HG02571 (cell line): Measurements from ENCODE around the gene GPR33.
"Not testable (repeated sequence)": the region's sequence is repeated elsewhere in the genome, so short reads cannot be mapped to it uniquely, and the experiment has no call there.

Source experiments
- ATAC-seq: cut with Tn5 transposase; IDR thresholded peaks from one replicate; pipeline ENCODE4 v1.9.1; 2021; ENCODE audit warnings: mild to moderate bottlenecking, moderate library complexity; ENCODE audit not compliant: unreplicated experiment

The GPR33 gene

DNA sequence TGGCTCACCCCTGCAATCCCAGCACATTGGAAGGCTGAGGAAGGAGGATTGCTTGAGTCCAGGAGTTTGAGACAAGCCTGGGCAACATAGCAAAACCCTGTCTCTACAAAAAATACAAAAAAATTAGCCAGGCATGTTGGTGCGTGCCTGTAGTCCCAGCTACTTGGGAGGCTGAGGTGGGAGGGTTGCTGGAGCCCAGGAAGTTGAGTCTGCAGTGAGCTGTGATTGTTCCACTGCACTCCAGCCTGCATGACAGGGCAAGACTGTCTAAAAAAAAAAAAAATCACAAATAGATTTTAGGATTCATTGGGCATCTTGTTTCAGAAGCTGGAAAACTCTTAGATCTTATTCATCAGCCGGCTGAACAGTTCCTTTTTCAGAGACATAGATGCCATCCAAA is 25.4 kb downstream of the GPR33 start:
- ATAC-seq: not testable (repeated sequence)

DNA sequence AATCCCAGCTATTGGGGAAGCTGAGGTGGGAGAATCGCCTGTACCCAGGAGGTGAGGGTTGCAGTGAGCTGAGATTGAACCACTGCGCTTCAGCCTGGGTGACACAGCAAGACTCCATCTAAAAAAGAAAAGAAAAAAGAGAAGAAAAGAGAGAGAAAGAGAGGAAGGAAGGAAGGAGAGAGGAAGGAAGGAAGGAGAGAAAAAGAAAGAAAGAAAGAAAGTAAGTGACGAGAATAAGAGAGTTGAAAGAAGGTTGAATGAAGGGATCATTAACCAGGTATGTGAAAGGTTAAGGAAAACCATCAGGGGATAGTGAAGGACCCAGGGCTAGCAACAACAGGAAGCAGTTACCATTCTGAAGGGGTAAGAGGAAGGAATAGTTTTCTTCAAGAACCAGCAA is 26.3 kb downstream of the GPR33 start:
- no peak for ATAC-seq

DNA sequence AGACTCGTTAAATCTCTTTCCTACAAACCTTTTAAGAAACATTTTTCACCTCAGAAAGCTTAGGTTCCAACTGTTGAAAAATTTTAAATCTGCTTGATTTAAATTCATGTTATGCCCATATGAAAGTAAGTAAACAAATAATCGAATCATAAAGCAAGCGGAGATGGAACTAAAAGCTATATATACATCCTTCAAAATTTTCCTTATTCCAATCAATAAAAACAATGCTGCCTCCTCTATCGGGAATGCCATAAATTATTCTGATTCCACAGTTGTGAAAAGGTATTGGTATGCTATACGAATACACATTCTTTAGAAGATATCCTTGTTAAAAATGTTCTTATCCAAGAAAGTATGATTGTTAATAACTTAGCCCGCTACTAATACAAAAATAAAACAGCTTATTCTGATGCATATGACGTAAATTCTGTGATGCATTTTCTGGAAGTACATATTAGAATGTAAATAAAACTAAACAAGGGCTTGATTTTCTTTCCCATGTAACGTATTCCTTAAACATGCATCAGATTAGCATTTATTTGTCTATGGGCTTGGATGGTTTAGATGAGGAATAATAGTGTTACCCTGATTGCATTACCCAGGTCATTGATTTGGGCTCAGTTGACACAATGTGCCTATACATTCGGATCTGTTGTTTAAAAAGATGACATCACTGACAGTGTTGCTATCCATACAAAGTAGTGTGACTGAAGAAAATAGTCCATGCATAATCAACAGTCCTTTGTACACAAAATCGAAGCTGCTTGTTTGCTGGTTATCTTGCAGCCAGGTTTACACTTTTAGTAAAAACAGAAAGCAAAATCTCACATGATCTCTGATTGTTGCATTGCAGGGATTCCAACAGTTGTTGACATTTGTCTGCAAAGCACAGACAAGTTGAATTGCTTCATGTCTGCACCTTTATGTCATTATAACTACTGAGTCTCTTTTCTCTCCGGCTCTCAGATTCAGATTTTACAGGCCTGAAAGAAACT is 29.9 kb downstream of the GPR33 start:
- ATAC-seq: no peak

DNA sequence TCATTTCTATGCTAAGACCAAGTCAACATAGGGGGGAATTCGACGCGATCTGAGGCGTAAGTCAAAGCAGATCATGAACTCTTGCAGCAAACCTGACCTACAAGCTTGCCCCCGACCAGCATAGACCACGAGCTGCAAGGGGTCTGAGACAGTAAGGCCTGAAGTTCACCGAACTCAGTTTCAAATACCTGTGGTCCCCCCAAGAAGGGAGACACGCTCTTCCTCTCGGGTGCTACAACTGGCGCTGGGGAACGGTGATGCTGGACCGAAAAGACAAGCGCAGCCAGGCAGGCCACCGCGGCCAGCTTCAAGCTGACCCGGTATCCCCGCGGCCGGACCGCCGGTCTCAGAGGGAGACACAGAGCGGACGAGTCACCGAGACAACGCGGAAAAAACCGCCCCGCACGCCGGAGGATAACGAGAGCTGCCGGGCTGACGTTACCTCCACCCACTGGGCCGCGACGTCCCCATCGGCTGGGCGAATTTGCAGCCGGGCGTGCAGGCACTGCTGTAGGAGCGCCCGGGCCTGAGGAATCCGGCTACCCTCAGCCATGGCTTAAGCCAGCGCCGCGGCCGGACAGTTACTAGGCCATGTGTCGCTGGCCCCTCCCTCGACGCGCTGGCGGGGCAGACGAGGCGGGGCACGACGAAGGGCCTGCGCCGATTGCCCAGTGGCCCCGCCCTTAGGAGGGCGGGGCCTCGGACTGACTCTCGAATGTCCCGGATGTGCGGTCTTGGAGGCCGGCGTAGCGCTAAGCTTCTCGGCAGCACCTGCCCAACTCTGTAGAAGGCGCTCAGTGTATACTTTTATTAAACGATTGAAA is 30.8 kb downstream of the GPR33 start, which contains the start of gene DTD2:
TSS of gene DTD2 (minus strand) at position 666 of the 824 bp plus-strand sequence. CDS start at position 553, 113 bp downstream.
- ATAC-seq: peak; percentile 100

DNA sequence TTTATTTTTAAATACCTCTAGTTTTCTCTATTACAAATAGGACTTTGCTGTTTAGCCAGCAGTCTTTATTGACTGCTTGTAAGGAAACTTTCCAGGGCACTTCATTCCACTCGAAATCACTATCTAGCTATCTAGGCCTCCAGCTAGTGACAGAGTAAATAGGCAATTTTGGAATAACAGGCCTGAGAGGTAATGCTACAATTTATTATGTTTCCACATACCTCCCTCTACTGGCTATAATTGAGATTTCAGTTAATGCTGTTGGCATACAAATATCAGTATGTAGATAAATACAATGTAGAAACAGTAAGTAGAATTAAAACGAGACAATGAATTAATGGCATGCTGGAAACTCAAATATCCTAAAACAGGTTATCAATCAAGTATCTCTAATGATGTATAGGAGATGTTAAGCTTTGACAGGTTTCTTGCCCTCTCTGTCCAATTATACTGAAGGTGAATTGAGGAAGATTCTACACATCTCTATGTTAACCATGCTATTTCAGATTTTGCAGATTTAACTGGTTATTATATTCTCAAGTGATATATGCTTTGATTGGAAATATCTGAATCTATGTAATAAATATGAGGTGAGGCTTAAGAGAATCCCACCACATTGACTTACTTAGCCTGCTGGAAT is 37.7 kb downstream of the GPR33 start:
- no peak for ATAC-seq

DNA sequence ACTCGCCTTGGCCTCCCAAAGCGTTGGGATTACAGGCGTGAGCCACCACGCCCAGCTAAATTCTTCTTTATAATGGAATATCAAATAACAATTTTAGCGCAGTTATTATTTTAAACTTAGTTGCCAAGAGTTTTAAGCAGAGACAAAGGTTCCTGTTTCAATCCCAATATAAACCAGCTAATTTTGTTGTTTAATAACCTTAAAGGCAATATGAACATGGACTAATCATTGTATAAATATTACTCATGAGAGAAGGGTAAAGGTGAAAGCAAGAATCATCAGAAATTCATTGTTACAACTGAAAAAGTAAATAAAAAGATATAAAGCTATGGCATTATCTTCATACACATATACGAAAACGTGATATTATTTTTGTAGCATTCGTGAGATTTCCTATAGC is 38.7 kb downstream of the GPR33 start:
- ATAC-seq: no peak

DNA sequence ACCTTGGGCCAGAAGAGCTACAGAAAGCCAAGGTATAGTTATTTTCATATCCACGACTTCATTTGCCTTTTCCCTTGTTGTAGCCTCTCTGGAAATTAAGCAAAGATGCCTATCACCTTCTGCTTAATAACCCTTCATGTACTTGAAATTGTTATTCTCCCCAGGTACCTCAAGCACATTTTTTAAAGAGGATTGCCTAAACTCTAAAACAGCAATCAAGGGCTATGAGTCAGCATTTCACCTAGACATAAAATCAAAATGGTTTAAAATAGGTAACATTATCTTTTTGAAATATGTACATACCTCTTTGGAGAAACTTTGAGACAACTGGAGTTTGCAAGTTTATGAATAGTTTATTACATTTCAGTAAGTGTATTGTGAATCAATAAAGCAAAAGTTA is 42.1 kb downstream of the GPR33 start:
- no peak for ATAC-seq

DNA sequence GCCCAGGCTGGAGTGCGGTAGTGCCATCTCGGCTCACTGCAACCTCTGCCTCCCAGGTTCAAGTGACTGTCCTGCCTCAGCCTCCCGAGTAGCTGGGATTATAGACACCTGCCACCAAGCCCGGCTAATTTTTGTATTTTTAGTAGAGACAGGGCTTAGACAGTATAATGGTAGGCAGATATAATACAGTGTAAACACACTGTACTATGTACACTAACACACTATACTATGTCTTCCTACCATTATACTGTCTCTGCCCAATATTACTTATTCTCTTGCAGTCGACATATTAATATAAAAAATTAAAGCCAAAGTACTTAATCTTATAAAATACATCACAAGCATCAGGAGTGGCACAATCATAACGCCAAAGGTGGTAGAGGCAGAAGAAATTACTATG is 45.6 kb downstream of the GPR33 start:
- ATAC-seq: no peak

DNA sequence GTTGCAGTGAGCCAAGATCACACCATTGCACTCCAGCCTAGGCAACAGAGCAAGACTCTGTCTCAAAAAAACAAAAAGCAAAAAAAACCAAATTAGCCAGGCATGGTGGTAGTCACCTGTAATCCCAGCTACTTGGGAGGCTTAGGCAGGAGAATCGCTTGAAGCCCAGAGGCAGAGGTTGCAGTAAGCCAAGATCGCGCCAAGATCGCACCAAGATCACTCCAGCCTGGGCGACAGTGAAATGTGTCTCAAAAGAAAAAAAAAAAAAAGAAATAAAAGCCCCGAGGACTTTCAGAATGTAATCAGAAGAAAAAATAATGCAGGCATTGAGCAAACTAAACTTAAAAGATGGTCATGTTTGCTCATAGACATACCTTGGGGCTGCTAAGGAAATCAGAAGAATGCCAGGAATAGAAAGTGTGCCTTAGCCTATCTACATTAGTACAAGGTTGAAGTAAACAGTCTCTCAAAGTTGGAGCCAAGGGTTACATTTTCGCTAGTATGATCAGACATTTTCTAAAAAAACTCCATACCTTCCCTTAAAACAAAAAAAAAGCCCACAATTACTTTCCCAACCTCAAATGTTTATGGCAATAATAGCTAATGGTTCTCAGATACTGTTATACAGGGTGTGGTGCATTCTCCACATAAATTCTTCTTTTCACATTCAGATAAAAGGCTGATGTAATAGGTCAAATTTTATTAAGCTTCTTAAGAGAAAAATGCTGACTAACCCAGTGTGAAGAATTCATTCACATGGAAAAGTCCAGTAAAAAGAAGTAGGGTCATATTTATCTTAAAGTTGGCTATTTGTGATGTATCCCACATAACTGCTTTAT is 46.3 kb downstream of the GPR33 start:
- no peak for ATAC-seq

DNA sequence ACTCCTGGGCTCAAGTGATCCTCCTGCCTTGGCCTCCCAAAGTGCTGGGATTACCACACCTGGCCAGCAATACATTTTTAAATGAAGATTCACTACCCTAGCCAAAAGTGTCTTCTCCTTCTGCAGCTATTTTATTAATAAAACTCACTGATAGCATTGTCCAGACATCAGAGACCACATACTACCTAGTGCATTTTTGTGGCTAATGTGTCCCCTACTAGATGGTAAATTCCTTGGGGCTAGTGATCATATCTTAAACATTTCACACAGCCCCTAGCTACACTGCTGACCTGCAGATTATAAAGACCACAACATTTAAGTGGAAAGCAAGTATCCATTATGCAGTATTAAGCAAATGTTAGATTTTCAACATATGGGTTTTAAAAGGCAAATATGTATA is 47.6 kb downstream of the GPR33 start:
- no peak for ATAC-seq

DNA sequence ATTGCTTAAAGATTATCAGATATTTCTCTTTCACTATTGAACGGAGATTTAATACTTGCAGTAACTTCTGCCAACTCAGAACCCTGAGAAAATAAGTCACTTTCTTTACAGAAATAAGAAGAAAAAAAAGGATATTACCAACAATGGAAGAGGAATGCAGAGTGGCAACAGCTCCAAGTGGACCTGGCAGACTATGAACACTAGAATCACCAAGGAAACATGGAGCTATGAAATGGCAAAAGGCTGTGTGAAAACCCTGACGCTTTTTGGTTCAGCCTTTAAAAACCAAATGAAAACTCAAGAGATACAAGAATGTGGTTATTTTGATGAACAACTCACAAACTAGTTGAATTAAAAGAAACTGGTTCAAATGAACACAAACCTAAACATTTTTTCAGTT is 48.3 kb downstream of the GPR33 start:
- ATAC-seq: no peak

DNA sequence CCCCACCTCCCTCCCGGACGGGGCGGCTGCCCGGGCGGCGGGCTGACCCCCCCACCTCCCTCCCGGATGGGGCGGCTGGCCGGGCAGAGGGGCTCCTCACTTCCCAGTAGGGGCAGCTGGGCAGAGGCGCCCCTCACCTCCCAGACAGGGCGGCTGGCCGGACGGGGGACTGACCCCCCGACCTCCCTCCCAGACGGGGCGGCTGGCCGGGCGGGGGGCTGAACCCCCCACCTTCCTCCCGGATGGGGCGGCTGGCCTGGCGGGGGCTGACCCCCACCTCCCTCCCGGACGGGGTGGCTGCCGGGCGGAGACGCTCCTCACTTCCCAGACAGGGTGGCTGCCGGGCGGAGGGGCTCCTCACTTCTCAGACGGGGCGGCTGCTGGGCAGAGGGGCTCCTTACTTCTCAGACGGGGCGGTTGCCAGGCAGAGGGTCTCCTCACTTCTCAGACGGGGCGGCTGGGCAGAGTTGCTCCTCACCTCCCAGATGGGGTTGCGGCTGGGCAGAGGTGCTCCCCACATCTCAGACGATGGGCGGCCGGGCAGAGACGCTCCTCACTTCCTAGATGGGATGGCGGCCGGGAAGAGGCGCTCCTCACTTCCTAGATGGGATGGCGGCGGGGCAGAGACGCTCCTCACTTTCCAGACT is 50.7 kb downstream of the GPR33 start:
- not testable (repeated sequence) for ATAC-seq

DNA sequence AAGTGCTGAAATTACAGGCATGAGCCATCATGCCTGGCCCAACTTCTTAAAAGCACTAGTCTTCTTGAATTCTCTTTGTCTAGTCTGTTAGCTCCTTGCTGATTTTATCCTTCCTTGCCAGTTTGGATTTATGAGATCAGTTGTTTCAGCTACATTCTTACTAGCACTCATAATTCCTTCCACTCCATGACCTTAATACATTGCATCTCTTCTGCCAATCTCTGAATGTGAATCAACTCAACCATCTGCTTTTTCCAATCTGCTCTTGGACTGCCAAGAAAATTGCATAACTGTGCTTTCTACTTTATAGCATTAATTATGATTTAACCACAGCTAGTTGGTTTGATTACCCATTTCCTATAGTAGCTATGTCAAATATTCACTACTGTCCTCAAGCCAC is 52.6 kb downstream of the GPR33 start:
- no peak for ATAC-seq
